Spinal cord (tissue), 10 donors: ENCODE results near the gene KRTAP9-4. TPM values are rescaled to one million over a fixed set of nuclear protein-coding genes. Genes with fewer than 3 reads are reported as not detected.
"Not testable (repeated sequence)": the region's sequence is repeated elsewhere in the genome, so short reads cannot be mapped to it uniquely, and the experiment has no call there.

Experiments
- DNase-seq, 6 donors: peaks; one replicate each; pipeline versions ENCODE4 v3.0.0 to v3.0.0-alpha.2; 2013 to 2015; ENCODE audit warnings: low spot score in 6 of 6, low read depth in 4 of 6
- H3K27ac ChIP-seq: one replicate; pipeline ENCODE4 v1.5.1; 2013; ENCODE audit warnings: low read depth, low read length, control low read depth
- H3K27me3 ChIP-seq: one replicate; pipeline ENCODE4 v1.6.1; 2013; ENCODE audit warnings: low read length; ENCODE audit not compliant: control insufficient read depth, insufficient read depth
- H3K36me3 ChIP-seq: one replicate; pipeline ENCODE4 v1.6.1; 2013; ENCODE audit warnings: low read length; ENCODE audit not compliant: control insufficient read depth, insufficient read depth
- H3K4me1 ChIP-seq: one replicate; pipeline ENCODE4 v1.6.1; 2013; ENCODE audit warnings: low read length; ENCODE audit not compliant: control insufficient read depth, insufficient read depth
- H3K4me3 ChIP-seq: one replicate; pipeline ENCODE4 v1.5.1; 2013; ENCODE audit warnings: low read depth, low read length, control low read depth
- H3K9me3 ChIP-seq: one replicate; pipeline ENCODE4 v1.6.1; 2013; ENCODE audit warnings: low read length; ENCODE audit not compliant: control insufficient read depth, insufficient read depth
- WGBS: methylation state at CpG from one replicate; pipeline ENCODE4 v1.1.5; 2013; ENCODE audit warnings: missing lambda C conversion rate; ENCODE audit not compliant: insufficient coverage; 5-methylcytosine and 5-hydroxymethylcytosine counted together
- long read RNA-seq, 4 donors: transcript quantifications; one replicate each; lab custom pipeline, GENCODE V29; 2026
- polyA plus RNA-seq, 2 donors: library from polyadenylated mRNA; unstranded; fragments of 120-200 nt; gene quantifications; one replicate each; pipeline ENCODE4 v1.2.1, GENCODE V29; 2013; ENCODE audit not compliant: insufficient read length in 2 of 2
- total RNA-seq, 2 donors: library from RNA; depleted of rRNA in 1 of 2; stranded (reverse); fragments of 120-200 nt in 1 of 2; fragments of >200 nt in 1 of 2; gene quantifications; one replicate each; pipeline versions ENCODE4 v1.2.3 to v1.2.4, GENCODE V29; 2013 to 2014
- donor health status: healthy.

KRTAP9-4 gene, protein sequence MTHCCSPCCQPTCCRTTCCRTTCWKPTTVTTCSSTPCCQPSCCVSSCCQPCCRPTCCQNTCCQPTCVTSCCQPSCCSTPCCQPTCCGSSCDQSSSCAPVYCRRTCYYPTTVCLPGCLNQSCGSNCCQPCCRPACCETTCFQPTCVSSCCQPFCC
- not detected for total RNA-seq
- not detected for polyA plus RNA-seq
- long read RNA-seq, donor 1: 0 reads
- long read RNA-seq, donor 2: 0 reads
- long read RNA-seq, donor 3, partial matches to known transcripts: 0 of 1 reads
- long read RNA-seq, donor 3, other reads (novel, unspliced or antisense): 0 of 1 reads
- long read RNA-seq, donor 4: 0 reads

DNA sequence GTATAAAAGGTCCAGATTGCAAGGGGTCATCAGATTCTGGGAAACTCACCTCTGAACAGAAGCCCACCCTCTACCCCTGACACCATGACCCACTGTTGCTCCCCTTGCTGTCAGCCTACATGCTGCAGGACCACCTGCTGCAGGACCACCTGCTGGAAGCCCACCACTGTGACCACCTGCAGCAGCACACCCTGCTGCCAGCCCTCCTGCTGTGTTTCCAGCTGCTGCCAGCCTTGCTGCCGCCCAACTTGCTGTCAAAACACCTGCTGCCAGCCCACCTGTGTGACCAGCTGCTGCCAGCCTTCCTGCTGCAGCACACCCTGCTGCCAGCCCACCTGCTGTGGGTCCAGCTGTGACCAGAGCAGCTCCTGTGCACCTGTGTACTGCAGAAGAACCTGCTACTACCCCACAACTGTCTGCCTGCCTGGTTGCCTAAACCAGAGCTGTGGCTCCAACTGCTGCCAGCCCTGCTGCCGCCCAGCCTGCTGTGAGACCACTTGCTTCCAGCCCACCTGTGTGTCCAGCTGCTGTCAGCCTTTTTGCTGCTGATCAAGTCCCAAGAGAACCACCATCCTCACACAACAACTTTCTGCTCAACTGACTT, at the start of gene KRTAP9-4:
Gene KRTAP9-4 (plus strand): TSS at position 51 of the 604 bp plus-strand sequence. CDS start 34 bp downstream, at position 85.
- 52% methylated on average over 2 of the region's 2 CpGs for WGBS
- H3K27ac ChIP-seq, H3K4me1 ChIP-seq, H3K9me3 ChIP-seq, H3K4me3 ChIP-seq, H3K36me3 ChIP-seq, H3K27me3 ChIP-seq: not testable (repeated sequence)
- DNase-seq: peak in 1 of 6 donors; percentile 0

DNA sequence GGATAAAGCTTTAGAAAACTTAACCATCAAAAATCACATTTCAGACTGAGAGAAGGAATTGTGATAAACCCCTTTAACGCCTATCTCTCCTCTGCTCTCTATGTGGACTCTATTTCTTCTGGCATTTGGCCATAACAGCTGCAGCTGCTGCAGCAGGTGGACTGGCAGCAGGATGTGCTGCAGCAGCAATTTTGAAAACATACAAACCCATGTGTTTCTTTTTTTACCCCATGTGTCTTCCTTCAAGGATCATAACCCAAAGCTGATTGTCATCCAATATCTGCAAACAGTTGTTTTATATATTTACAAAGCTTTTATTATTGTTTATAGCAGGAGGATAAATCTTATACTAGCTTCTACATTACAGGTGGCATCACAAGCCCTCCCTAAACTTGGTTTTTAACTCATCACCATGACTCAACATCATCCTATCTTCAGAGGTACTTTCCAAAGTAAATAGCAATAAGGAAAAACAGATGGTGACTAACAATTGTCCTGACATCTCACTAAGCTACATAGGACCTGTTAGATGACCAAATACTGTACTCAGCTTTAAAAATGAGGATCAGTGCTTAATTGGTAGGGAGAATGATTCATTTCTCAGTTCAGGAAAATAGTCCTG, 37.5 kb upstream of the KRTAP9-4 start:
- Histone ChIP-seq H3K36me3 (no peaks in the 10 kb centered on the region), H3K27me3 (no peaks in the 10 kb centered on the region), H3K9me3 (no peaks in the 10 kb centered on the region), H3K4me3 (no peak overlapping the region), H3K4me1 (no peaks in the 10 kb centered on the region), H3K27ac (no peak overlapping the region)
- peak in 2 of 6 donors; percentile 29 to 56 for DNase-seq
- WGBS: 50% methylated on average over 1 of the region's 1 CpG

DNA sequence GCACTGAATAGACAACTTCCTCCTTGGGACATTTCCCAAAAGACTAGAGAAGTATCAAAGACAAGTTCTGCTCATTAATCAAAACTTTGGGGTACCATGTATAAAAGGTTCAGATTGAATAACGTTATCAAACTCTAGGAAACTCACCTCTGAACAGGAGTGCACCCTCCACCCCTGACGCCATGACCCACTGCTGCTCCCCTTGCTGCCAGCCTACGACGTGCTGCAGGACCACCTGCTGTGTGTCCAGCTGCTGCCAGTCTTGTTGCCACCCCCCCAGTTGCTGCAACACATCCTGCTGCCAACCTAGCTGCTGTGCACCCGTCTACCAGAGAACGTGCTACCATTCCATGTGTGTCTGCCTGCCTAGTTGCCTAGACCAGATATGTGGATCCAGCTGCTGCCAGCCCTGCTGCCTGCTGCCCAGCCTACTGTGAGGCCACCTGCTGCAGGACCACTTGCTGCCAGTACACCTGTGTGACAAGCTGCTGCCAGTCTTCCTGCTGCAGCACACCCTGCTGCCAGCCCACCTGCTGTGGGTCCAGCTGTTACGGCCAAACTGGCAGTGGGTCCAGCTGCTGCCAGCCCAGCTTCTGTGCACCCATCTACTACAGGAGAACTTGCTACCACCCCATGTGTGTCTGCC, 36.8 kb upstream of the KRTAP9-4 start:
- Histone ChIP-seq H3K4me3 (no peak overlapping the region), H3K27me3 (no peaks in the 10 kb centered on the region), H3K36me3 (no peaks in the 10 kb centered on the region), H3K4me1 (no peaks in the 10 kb centered on the region), H3K27ac (no peak overlapping the region), H3K9me3 (no peaks in the 10 kb centered on the region)
- DNase-seq: no peak
- 64% methylated on average over 7 of the region's 7 CpGs for WGBS

DNA sequence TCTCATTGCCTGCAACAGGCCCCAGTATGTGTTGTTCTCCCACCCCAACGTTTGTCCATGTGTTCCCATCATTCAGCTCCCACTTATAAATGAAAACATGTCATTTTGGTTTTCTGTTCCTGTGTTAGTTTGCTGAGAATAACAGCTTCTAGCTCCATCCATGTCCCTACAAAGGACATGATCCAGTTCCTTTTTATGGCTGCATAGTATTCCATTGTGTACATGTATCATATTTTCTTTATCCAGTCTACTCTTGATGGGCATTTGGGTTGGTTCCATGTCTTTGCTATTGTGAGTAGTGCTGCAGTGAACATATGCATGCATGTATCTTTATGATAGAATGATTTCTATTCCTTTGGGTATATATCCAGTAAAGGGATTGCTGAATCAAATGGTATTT, 33.8 kb upstream of the KRTAP9-4 start:
- no peaks in the 10 kb centered on the region for H3K4me1 ChIP-seq
- no peak for DNase-seq
- no peak overlapping the region for H3K27ac ChIP-seq
- no CpG with 5 or more reads among the region's 1 CpG for WGBS
- no peaks in the 10 kb centered on the region for H3K9me3 ChIP-seq
- no peak overlapping the region for H3K4me3 ChIP-seq
- H3K27me3 ChIP-seq: no peaks in the 10 kb centered on the region
- no peaks in the 10 kb centered on the region for H3K36me3 ChIP-seq

DNA sequence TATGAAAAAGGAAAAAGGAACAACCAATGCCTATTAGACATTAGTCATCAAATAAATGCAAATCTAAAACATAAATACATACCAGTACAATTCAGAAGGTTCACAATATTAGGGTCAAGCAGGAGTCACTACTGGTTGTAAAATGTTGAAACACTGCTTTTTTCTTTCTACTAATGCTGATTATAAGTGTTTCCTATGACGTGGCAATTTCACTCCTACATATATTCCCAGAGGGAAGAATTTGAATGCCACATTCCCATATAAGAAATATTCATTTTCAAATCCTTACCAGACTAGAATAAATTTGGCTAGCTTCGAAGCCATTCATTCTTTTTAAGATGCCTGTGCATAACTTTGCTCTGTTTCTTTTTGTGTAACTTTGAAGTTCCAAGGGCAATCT, 25.7 kb upstream of the KRTAP9-4 start:
- H3K36me3 ChIP-seq: no peaks in the 10 kb centered on the region
- no peak overlapping the region for H3K4me3 ChIP-seq
- WGBS: no CpG with 5 or more reads among the region's 2 CpGs
- H3K4me1 ChIP-seq: no peaks in the 10 kb centered on the region
- no peaks in the 10 kb centered on the region for H3K27me3 ChIP-seq
- no peak for DNase-seq
- H3K9me3 ChIP-seq: no peaks in the 10 kb centered on the region
- H3K27ac ChIP-seq: no peak overlapping the region

DNA sequence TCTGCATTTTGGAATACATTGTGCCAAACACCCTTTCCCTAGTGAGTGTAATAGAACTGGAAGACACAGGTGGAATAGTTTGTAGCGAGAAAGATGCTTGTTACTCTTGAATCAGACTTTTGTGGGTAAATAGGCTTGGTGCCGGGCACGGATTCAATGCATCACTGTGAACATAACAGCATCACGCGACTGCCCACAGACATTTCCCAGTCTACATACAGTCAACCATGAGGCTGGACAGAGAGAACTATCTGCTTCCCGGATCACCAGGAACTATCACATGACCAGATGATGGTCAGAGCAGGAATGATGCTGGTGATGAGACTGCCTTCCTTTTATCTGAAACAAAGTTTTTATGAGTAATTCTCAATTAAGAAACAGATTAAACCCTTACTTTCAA, 23.4 kb upstream of the KRTAP9-4 start:
- DNase-seq: no peak
- Histone ChIP-seq H3K27ac (no peak overlapping the region), H3K27me3 (no peaks in the 10 kb centered on the region), H3K9me3 (no peaks in the 10 kb centered on the region), H3K36me3 (no peaks in the 10 kb centered on the region), H3K4me1 (no peaks in the 10 kb centered on the region), H3K4me3 (no peak overlapping the region)
- WGBS: no CpG with 5 or more reads among the region's 6 CpGs

DNA sequence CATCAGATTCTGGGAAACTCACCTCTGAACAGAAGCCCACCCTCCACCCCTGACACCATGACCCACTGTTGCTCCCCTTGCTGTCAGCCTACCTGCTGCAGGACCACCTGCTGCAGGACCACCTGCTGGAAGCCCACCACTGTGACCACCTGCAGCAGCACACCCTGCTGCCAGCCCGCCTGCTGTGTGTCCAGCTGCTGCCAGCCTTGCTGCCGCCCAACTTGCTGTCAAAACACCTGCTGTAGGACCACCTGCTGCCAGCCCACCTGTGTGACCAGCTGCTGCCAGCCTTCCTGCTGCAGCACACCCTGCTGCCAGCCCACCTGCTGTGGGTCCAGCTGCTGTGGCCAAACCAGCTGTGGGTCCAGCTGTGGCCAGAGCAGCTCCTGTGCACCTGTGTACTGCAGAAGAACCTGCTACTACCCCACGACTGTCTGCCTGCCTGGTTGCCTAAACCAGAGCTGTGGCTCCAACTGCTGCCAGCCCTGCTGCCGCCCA, 22.8 kb upstream of the KRTAP9-4 start, which contains the start of gene KRTAP9-2:
Gene KRTAP9-2 (plus strand): TSS at position 51 of the 498 bp plus-strand sequence. CDS start 7 bp downstream, at position 58.
- H3K4me3 ChIP-seq, DNase-seq, H3K9me3 ChIP-seq, H3K4me1 ChIP-seq, H3K27ac ChIP-seq, H3K36me3 ChIP-seq, H3K27me3 ChIP-seq: not testable (repeated sequence)
- 68% methylated on average over 2 of the region's 4 CpGs for WGBS

DNA sequence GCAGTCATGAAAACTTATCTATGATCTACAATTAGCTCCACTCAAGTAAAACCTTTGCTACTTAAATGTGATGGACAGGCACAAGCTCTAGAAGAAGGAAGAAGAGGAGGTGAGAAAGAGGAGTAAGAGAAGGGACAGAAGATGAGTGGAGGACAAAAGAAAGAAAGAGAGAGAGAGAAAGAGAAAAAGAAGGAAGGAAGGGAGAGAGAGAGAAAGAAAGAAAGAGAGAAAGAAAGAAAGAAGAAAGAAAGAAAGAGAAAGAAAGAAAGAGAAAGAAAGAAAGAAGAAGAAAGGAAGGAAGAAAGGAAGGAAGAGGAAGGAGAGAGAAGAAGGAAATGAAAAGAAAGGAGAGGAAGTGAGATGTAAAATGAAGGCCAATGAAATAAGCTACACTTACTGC, 19.4 kb upstream of the KRTAP9-4 start:
- DNase-seq: no peak
- no peak overlapping the region for H3K4me3 ChIP-seq
- H3K27me3 ChIP-seq: no peaks in the 10 kb centered on the region
- no peak overlapping the region for H3K27ac ChIP-seq
- no peaks in the 10 kb centered on the region for H3K4me1 ChIP-seq
- H3K36me3 ChIP-seq: no peaks in the 10 kb centered on the region
- no peaks in the 10 kb centered on the region for H3K9me3 ChIP-seq

DNA sequence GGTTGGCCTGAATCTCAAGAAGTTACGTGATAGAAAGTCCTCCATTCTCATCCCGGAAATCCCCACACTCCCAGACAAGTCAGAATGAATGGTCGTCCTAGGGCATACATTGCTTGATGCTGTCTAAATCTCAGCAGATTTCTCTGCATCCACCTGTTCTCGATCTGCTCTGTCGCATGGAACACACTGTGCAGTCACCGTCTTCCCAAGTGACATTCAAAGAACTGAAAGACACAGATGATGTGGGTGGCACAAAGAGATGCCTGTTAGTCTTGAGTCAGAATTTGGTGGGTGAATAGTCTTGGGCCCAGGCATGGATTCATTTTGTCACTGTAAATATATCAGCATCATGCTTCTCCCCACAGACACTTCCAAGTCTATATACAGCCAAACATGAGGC, 17.8 kb upstream of the KRTAP9-4 start:
- WGBS: 93% methylated on average over 6 of the region's 6 CpGs
- no peak for DNase-seq
- Histone ChIP-seq H3K4me1 (no peaks in the 10 kb centered on the region), H3K4me3 (no peak overlapping the region), H3K9me3 (no peaks in the 10 kb centered on the region), H3K27me3 (no peaks in the 10 kb centered on the region), H3K27ac (no peak overlapping the region), H3K36me3 (no peaks in the 10 kb centered on the region)
